Upper lobe of left lung (tissue), 6 donors: Measurements from ENCODE around the gene CIC. TPM values are rescaled to one million over a fixed set of nuclear protein-coding genes. Genes with fewer than 3 reads are reported as not detected.
"Not testable (repeated sequence)": the region's sequence is repeated elsewhere in the genome, so short reads cannot be mapped to it uniquely, and the experiment has no call there.

ENCODE experiments used
- ATAC-seq, 2 donors: fragments of 200-7000 bp; cut with Tn5 transposase; one replicate each; pipeline ENCODE4 v1.9.1; 2022; ENCODE audit warnings: mild to moderate bottlenecking in 2 of 2, moderate library complexity in 2 of 2; ENCODE audit not compliant: low FRiP score in 2 of 2
- DNase-seq, 2 donors: peaks; one replicate each; pipeline ENCODE4 v3.0.0-alpha.2; 2019 to 2020
- H3K27ac ChIP-seq, 4 donors: fragments of 200-600 bp; sonication (generic); one replicate each; pipeline ENCODE4 v1.5.1; 2016 to 2019
- H3K27me3 ChIP-seq, 4 donors: fragments of 200-600 bp; sonication (generic); one replicate each; pipeline ENCODE4 v1.5.1; 2017 to 2019
- H3K36me3 ChIP-seq, 4 donors: fragments of 200-600 bp; sonication (generic); one replicate each; pipeline ENCODE4 v1.5.1; 2016 to 2019
- H3K4me1 ChIP-seq, 4 donors: fragments of 200-600 bp; sonication (generic); one replicate each; pipeline ENCODE4 v1.5.1; 2018 to 2019
- H3K4me3 ChIP-seq, 4 donors: fragments of 200-600 bp; sonication (generic); one replicate each; pipeline ENCODE4 v1.5.1; 2017 to 2019; ENCODE audit warnings: mild to moderate bottlenecking in 2 of 4, moderate library complexity in 1 of 4
- H3K9me3 ChIP-seq, 4 donors: fragments of 200-600 bp; sonication (generic); one replicate each; pipeline ENCODE4 v1.5.1; 2018 to 2019
- CTCF ChIP-seq, 6 experiments: fragments of 450-650 bp in 4 of 6; fragments of 200-600 bp in 2 of 6; sonication (generic) in 2 of 6; IDR thresholded peaks; one replicate each; pipeline ENCODE4 v1.5.1; 2016 to 2019; ENCODE audit warnings: antibody characterized with exemption in 6 of 6
- EP300 ChIP-seq, 4 donors: sonication (generic); formaldehyde crosslinking; IDR thresholded peaks; one replicate each; pipeline ENCODE4 v1.5.1; 2017; ENCODE audit warnings: antibody characterized with exemption in 4 of 4, control low read depth in 2 of 4
- POLR2A ChIP-seq, 4 donors: fragments of 450-650 bp; IDR thresholded peaks; one replicate each; pipeline ENCODE4 v1.5.1; 2016 to 2017; ENCODE audit warnings: antibody characterized with exemption in 4 of 4, mild to moderate bottlenecking in 2 of 4
- POLR2AphosphoS5 ChIP-seq, 2 donors: sonication (generic); formaldehyde crosslinking; IDR thresholded peaks; one replicate each; pipeline ENCODE4 v1.5.1; 2017; ENCODE audit warnings: antibody characterized with exemption in 2 of 2
- WGBS, 2 donors: methylation state at CpG; one replicate each; pipeline ENCODE4 v1.1.5; 2017 to 2018; 5-methylcytosine and 5-hydroxymethylcytosine counted together
- total RNA-seq, 6 donors: library from RNA; depleted of rRNA in 4 of 6; stranded (reverse); fragments of >200 nt in 4 of 6; gene quantifications; one replicate each; pipeline versions ENCODE4 v1.1.0 to v1.2.1, GENCODE V29; 2016 to 2021
- donor health status: DM: no; HTN: no; CAD: no; lungs with moderate emphysema.
- donor health status: DM: no; HTN: yes; CAD: no; lungs with severe emphysema.

Gene CIC
- total RNA-seq, 6 donors from 2014 or later: 52.6 to 170 (median 77.7) TPM

- H3K4me3 ChIP-seq: no peak overlapping the region
- H3K27ac ChIP-seq: no peak overlapping the region
- peaks cover 0 to 29% (median 12%) of the 10 kb centered on the region in 4 donors for H3K36me3 ChIP-seq
- ATAC-seq: no peak
- no peaks in the 10 kb centered on the region for H3K9me3 ChIP-seq
- TF ChIP-seq CTCF (IDR thresholded peaks at IDR 0.05): no peak
- no peak for TF ChIP-seq EP300 (IDR thresholded peaks at IDR 0.05)
- no peak for TF ChIP-seq POLR2AphosphoS5 (IDR thresholded peaks at IDR 0.05)
- no peaks in the 10 kb centered on the region for H3K4me1 ChIP-seq
- H3K27me3 ChIP-seq: no peaks in the 10 kb centered on the region
- DNase-seq: no peak
- 85 to 93% methylated on average over 17 to 20 of the region's 21 CpGs for WGBS, 2 donors
Measured at GRCh38 chr19:42333975-42334696, 65.1 kb downstream of the CIC start.

GRCh38 chr19:42334697-42335373 lies 65.8 kb downstream of the CIC start:
- Histone ChIP-seq H3K4me1 (no peaks in the 10 kb centered on the region), H3K27ac (no peak overlapping the region), H3K27me3 (no peaks in the 10 kb centered on the region), H3K9me3 (no peaks in the 10 kb centered on the region), H3K4me3 (no peak overlapping the region), H3K36me3 (peaks cover 0 to 34% (median 12%) of the 10 kb centered on the region in 4 donors)
- 84 to 92% methylated on average over 11 to 12 of the region's 13 CpGs for WGBS, 2 donors
- no peak for ATAC-seq
- TF ChIP-seq POLR2A (IDR thresholded peaks at IDR 0.05): no peak
- no peak for TF ChIP-seq CTCF (IDR thresholded peaks at IDR 0.05)
- no peak for TF ChIP-seq EP300 (IDR thresholded peaks at IDR 0.05)
- no peak for TF ChIP-seq POLR2AphosphoS5 (IDR thresholded peaks at IDR 0.05)
- DNase-seq: no peak

GRCh38 chr19:42335374-42335936 lies 66.4 kb downstream of the CIC start:
- DNase-seq (no peak), ATAC-seq (no peak)
- H3K4me3 ChIP-seq: no peak overlapping the region
- H3K9me3 ChIP-seq: no peaks in the 10 kb centered on the region
- 86 to 87% methylated on average over 7 of the region's 7 CpGs for WGBS, 2 donors
- H3K36me3 ChIP-seq: peaks cover 0 to 34% (median 12%) of the 10 kb centered on the region in 4 donors
- TF ChIP-seq CTCF (IDR thresholded peaks at IDR 0.05) (no peak), EP300 (IDR thresholded peaks at IDR 0.05) (no peak), POLR2AphosphoS5 (IDR thresholded peaks at IDR 0.05) (no peak), POLR2A (IDR thresholded peaks at IDR 0.05) (no peak)
- H3K27me3 ChIP-seq: no peaks in the 10 kb centered on the region
- no peaks in the 10 kb centered on the region for H3K4me1 ChIP-seq
- no peak overlapping the region for H3K27ac ChIP-seq

- no peak for TF ChIP-seq CTCF (IDR thresholded peaks at IDR 0.05)
- TF ChIP-seq POLR2A (IDR thresholded peaks at IDR 0.05): no peak
- no peak for TF ChIP-seq EP300 (IDR thresholded peaks at IDR 0.05)
- no peak for TF ChIP-seq POLR2AphosphoS5 (IDR thresholded peaks at IDR 0.05)
- 94 to 95% methylated on average over 18 to 19 of the region's 19 CpGs for WGBS, 2 donors
- H3K9me3 ChIP-seq: no peaks in the 10 kb centered on the region
- H3K27me3 ChIP-seq: no peaks in the 10 kb centered on the region
- DNase-seq (no peak), ATAC-seq (no peak)
- no peaks in the 10 kb centered on the region for H3K4me1 ChIP-seq
- no peak overlapping the region for H3K4me3 ChIP-seq
- H3K36me3 ChIP-seq: peaks cover 0 to 34% (median 12%) of the 10 kb centered on the region in 4 donors
- H3K27ac ChIP-seq: no peak overlapping the region
Measured at GRCh38 chr19:42335971-42336370, 66.9 kb downstream of the CIC start.

- not testable (repeated sequence) for H3K27ac ChIP-seq, H3K27me3 ChIP-seq, H3K4me3 ChIP-seq, H3K9me3 ChIP-seq, H3K4me1 ChIP-seq, DNase-seq, ATAC-seq
- peaks cover 0 to 40% (median 12%) of the 10 kb centered on the region in 4 donors for H3K36me3 ChIP-seq
- WGBS, 2 donors: 85 to 95% methylated on average over 7 of the region's 7 CpGs
Measured at GRCh38 chr19:42339126-42339860, 70.2 kb downstream of the CIC start.

- H3K9me3 ChIP-seq, ATAC-seq, H3K4me1 ChIP-seq, H3K4me3 ChIP-seq, H3K27me3 ChIP-seq, DNase-seq, H3K27ac ChIP-seq: not testable (repeated sequence)
- WGBS, 2 donors: 94% methylated on average over 3 to 4 of the region's 4 CpGs
- H3K36me3 ChIP-seq: peaks cover 0 to 39% (median 16%) of the 10 kb centered on the region in 4 donors
Measured at GRCh38 chr19:42339922-42340321, 70.9 kb downstream of the CIC start.
